Heart right ventricle (tissue), 16 donors: ENCODE measurements around the gene ERO1A. TPM values are rescaled to one million over a fixed set of nuclear protein-coding genes. Genes with fewer than 3 reads are reported as not detected.

Source experiments
- ATAC-seq, 8 donors: fragments of 200-7000 bp; cut with Tn5 transposase; one replicate each; pipeline ENCODE4 v1.9.1; 2020; ENCODE audit warnings: mild to moderate bottlenecking in 8 of 8, moderate library complexity in 8 of 8, moderate number of reproducible peaks in 1 of 8
- DNase-seq, 2 donors: peaks; one replicate each; pipeline ENCODE4 v3.0.0-alpha.2; 2020
- H3K27ac ChIP-seq, 10 donors: fragments of 200-600 bp; sonication (generic) in 2 of 10; one replicate each; pipeline versions ENCODE4 v1.5.0 to v1.8.0; 2020 to 2022; ENCODE audit warnings: mild to moderate bottlenecking in 3 of 10
- H3K27me3 ChIP-seq, 7 donors: fragments of 200-600 bp; one replicate each; pipeline ENCODE4 v1.8.0; 2021 to 2022; ENCODE audit warnings: mild to moderate bottlenecking in 2 of 7
- H3K36me3 ChIP-seq, 9 donors: fragments of 200-600 bp; sonication (generic) in 1 of 9; one replicate each; pipeline versions ENCODE4 v1.5.0 to v1.8.0; 2020 to 2022; ENCODE audit warnings: mild to moderate bottlenecking in 2 of 9
- H3K4me1 ChIP-seq, 9 donors: fragments of 200-600 bp; sonication (generic) in 1 of 9; one replicate each; pipeline versions ENCODE4 v1.5.0 to v1.8.0; 2020 to 2022; ENCODE audit warnings: mild to moderate bottlenecking in 4 of 9
- H3K4me3 ChIP-seq, 10 donors: fragments of 200-600 bp; sonication (generic) in 2 of 10; one replicate each; pipeline versions ENCODE4 v1.5.0 to v1.8.0; 2020 to 2022; ENCODE audit warnings: mild to moderate bottlenecking in 7 of 10, moderate library complexity in 2 of 10
- H3K9me3 ChIP-seq, 11 donors: fragments of 200-600 bp in 10 of 11; sonication (generic) in 2 of 11; one replicate each; pipeline versions ENCODE4 v1.5.0 to v1.8.0; 2013 to 2022; ENCODE audit warnings: mild to moderate bottlenecking in 2 of 11, control low read depth in 1 of 11, moderate library complexity in 1 of 11
- CTCF ChIP-seq, 9 donors: fragments of 200-600 bp; sonication (generic) in 2 of 9; IDR thresholded peaks; one replicate each; pipeline versions ENCODE4 v1.5.0 to v1.8.0; 2021 to 2022; ENCODE audit warnings: antibody characterized with exemption in 9 of 9, mild to moderate bottlenecking in 5 of 9, moderate library complexity in 1 of 9
- whole genome bisulfite sequencing, 2 donors: extraction: QIAGEN DNeasy Blood & Tissue Kit; methylation state at CpG; one replicate each; pipeline ENCODE4 v1.1.7; 2013; ENCODE audit warnings: inconsistent platforms in 1 of 2; 5-methylcytosine and 5-hydroxymethylcytosine counted together
- intact Hi-C, 10 donors: fragments of 100-400 bp; cut with DNase I; formaldehyde crosslinking; loops; one replicate each; pipeline versions ENCODE4 v1.11.1 to v1.14.2; 2022
- long read RNA-seq, 3 donors: library from polyadenylated mRNA; unstranded; transcript quantifications; one replicate each; pipeline ENCODE4 v2.0.0, GENCODE V29; 2020 to 2021
- polyA plus RNA-seq, 2 donors: library from polyadenylated mRNA; stranded (reverse); fragments of 200-250 nt; gene quantifications; one replicate each; pipeline ENCODE4 v1.2.3, GENCODE V29; 2013
- total RNA-seq, 10 donors: library from RNA; stranded (reverse); fragmentation: NEBNext Ultra II Directional in 3 of 10; extraction: Animal tissue kit (Norgen Biotek cat#: 25700) in 3 of 10; gene quantifications; one replicate each; pipeline versions ENCODE4 v1.2.1 to v1.2.4, GENCODE V29; 2021 to 2023
- donor health status: Arrhythmogenic right ventricular cardiomyopathy.
- donor health status: ischemic (EF 13 %, LVEDD 7.1; RV severe dilation, severe dysfunction).
- donor health status: healthy with polysubstance abuse.
- donor health status: DM: no; HTN: yes; CAD: no.
- donor health status: DM: no; HTN: no; CAD: no.
- donor health status: ischemic (EF 25% LVEDD 6.9; RV normal size, moderate dysfunction).
- donor health status: ischemic (EF 25% LVEDD 5.7; RV mildly dilated, moderate dysfunction).
- donor health status: healthy.
- donor health status: DM: yes; HTN: yes; CAD: no.
- donor health status: Ischemic cardiomyopathy.
- donor health status: ischemic (EF 35%, LVEDD 5.7; RV mildly dilated, moderate dysfunction).
- donor health status: nonischemic (EF 11% LVEDD 7.7; RV severe dilation, severe dysfunction).
- donor health status: DM: yes; HTN: yes; CAD: no.
- donor health status: PGD.
- donor health status: ischemic (EF 29% LVEDD 5.4; RV normal size, mild dysfunction).
- donor health status: nonischemic (EF 23%, LVEDD 6.1; RV moderate dilation, normal function).

Gene ERO1A
- 10 to 100 TPM; 12.7 to 54.0 (median 16.3) TPM for total RNA-seq
- 10 to 100 TPM in 1 of 2 donors, 1 to 10 TPM in 1; 9.2 to 11.9 TPM for polyA plus RNA-seq
- long read RNA-seq, donor 1, partial matches to known transcripts: 1 of 3 reads
- long read RNA-seq, donor 1, other reads (novel, unspliced or antisense): 2 of 3 reads
- long read RNA-seq, donor 2: 0 reads
- long read RNA-seq, donor 3, partial matches to known transcripts: 0 of 1 reads
- long read RNA-seq, donor 3, other reads (novel, unspliced or antisense): 1 of 1 reads

DNA sequence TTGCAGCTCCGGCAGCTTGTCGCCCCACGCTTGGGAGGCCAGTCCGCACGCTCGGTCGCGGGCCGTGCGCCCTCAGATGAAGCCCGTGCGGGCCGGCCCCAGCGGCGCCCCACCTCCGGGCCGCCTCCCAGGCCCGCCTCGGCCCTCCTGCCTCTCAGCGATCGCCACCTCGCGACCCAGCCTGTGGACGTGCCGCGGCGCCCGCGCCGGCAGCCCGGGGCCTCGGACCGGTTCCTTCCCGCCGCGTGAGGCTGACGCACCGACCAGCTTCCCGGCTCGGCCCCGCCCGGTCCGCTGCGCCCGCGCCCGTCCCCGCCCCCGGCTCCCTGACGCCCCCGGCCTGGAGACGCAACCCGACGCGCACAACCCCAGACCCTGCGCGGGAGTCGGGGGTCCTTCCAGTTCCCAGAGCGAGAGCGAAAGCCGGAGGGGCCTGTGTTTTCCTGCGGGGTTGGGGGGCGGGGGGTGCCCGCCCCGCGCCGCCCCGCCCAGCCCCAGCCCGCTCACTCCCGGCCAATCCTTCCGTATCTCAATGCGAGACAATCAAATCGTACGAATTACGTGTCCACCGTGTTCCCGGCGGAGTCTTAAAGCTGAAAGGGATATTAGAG, at the start of gene ERO1A:
TSS of gene ERO1A (minus strand) at position 78 of the 611 bp plus-strand sequence. CDS start at position 1, 77 bp downstream.
- DNase-seq (peak; percentile 82 to 87), ATAC-seq (peak; percentile 89 to 97 (median 96))
- no peaks in the 10 kb centered on the region for H3K27me3 ChIP-seq
- no peaks in the 10 kb centered on the region for H3K9me3 ChIP-seq
- H3K36me3 ChIP-seq: no peaks in the 10 kb centered on the region
- H3K4me3 ChIP-seq: peak within 1 kb of the TSS; percentile 75 to 100 (median 96)
- intact Hi-C loops: loop anchor here in 2 of 10 donors (10.0 kb wide), 1 partner anchor 141 kb away; the partner anchor contains the start of genes GPR137C (in 2 of the 2) and TXNDC16 (in 2 of the 2)
- H3K27ac ChIP-seq: peak within 1 kb of the TSS; percentile 82 to 100 (median 97)
- TF ChIP-seq CTCF (IDR thresholded peaks at IDR 0.05): peak in 3 of 9 donors; percentile 27 to 43 (median 31)
- H3K4me1 ChIP-seq: peaks cover 0 to 61% (median 39%) of the 10 kb centered on the region in 9 donors
- 0 to 1% methylated on average over 74 to 78 of the region's 78 CpGs for WGBS, 2 donors

- ATAC-seq: no peak
- H3K4me3 ChIP-seq: peak overlapping the region in 1 of 10 donors; percentile 17
Observed at GRCh38 chr14:52741865-52742264, 46.5 kb upstream of the ERO1A start.

GRCh38 chr14:52740751-52741150, 45.4 kb upstream of the ERO1A start:
- 83% methylated on average over 1 of the region's 1 CpG for WGBS, 2 donors
- H3K4me1 ChIP-seq: peaks cover 2 to 48% (median 18%) of the 10 kb centered on the region in 9 donors
- TF ChIP-seq CTCF (IDR thresholded peaks at IDR 0.05): no peak
- DNase-seq: no peak
- no peaks in the 10 kb centered on the region for H3K9me3 ChIP-seq
- intact Hi-C loops: no loop called here
- no peaks in the 10 kb centered on the region for H3K27me3 ChIP-seq
- ATAC-seq: no peak
- H3K27ac ChIP-seq: peak overlapping the region in 2 of 10 donors; percentile 75 to 91
- no peak overlapping the region for H3K4me3 ChIP-seq
- H3K36me3 ChIP-seq: peaks cover 0 to 13% (median 0%) of the 10 kb centered on the region in 9 donors

More at GRCh38 chr14:52741865-52742264, 46.5 kb upstream of the ERO1A start:
- Histone ChIP-seq H3K9me3 (no peaks in the 10 kb centered on the region), H3K4me1 (peaks cover 0 to 41% (median 13%) of the 10 kb centered on the region in 9 donors), H3K27ac (peak overlapping the region in 7 of 10 donors; percentile 1 to 91 (median 47)), H3K36me3 (peaks cover 0 to 23% (median 5%) of the 10 kb centered on the region in 9 donors), H3K27me3 (no peaks in the 10 kb centered on the region)
- intact Hi-C loops: no loop called here
- DNase-seq: no peak
- no peak for TF ChIP-seq CTCF (IDR thresholded peaks at IDR 0.05)

DNA sequence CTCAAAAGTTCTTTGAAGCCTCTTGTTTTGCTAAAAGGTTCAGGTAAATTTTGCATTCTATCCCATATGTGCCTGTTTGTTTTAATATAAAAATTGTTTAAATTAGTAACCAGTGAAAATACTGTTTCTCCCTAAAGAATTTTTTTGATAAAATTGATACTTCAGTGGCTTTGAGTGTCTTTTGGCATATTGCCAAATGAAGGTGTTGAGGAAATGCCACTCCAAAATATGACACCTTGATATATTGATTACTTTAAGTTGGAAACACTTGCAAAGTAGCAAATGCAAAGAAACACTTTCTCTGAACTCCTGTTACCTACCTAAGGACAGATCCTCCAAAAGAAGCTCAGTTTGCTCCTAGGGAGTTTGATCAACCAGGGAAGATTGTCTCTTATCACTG, 43.1 kb upstream of the ERO1A start:
- Histone ChIP-seq H3K36me3 (peaks cover 0 to 14% (median 2%) of the 10 kb centered on the region in 9 donors), H3K4me1 (peaks cover 2 to 47% (median 23%) of the 10 kb centered on the region in 9 donors), H3K9me3 (no peaks in the 10 kb centered on the region), H3K27ac (no peak overlapping the region), H3K27me3 (no peaks in the 10 kb centered on the region), H3K4me3 (no peak overlapping the region)
- intact Hi-C loops: loop anchor here in 2 of 10 donors (10.0 kb wide), 1 partner anchor 46 kb away; no protein-coding TSS in a partner anchor
- DNase-seq (no peak), ATAC-seq (no peak)
- TF ChIP-seq CTCF (IDR thresholded peaks at IDR 0.05): no peak
